Measurements from ENCODE around the gene DRG2. TPM values are rescaled to one million over a fixed set of nuclear protein-coding genes. Genes with fewer than 3 reads are reported as not detected.

Gene DRG2
- total RNA-seq, 1 experiment from 2014 or later: 42.0 TPM

- no peaks in the 10 kb centered on the region for H3K27me3 ChIP-seq (ENCODE audit: control insufficient read depth, insufficient read depth, low read length)
- H3K4me1 ChIP-seq (ENCODE audit: control insufficient read depth, insufficient read depth, low read length): no peaks in the 10 kb centered on the region
- ChIA-PET POLR2A (no interaction called here), CTCF (no interaction called here)
- DNase-seq (ENCODE audit: low read depth, low spot score) (no peak), ATAC-seq (no peak)
- no peaks in the 10 kb centered on the region for H3K36me3 ChIP-seq (ENCODE audit: control insufficient read depth, insufficient read depth, low read length)
- TF ChIP-seq TCF7L2 (IDR thresholded peaks at IDR 0.05; ENCODE audit: low read depth, low read length): no peak
- TF ChIP-seq SIN3A (IDR thresholded peaks at IDR 0.05; ENCODE audit: borderline replicate concordance, insufficient read depth, low read depth, low read length): no peak
- no peak for TF ChIP-seq REST (IDR thresholded peaks at IDR 0.05; ENCODE audit: insufficient read depth in 1 of 2, low read depth in 2 of 2, low read length in 1 of 2)
- no peak for TF ChIP-seq CTCF (IDR thresholded peaks at IDR 0.05)
- no peak for TF ChIP-seq POLR2AphosphoS5 (IDR thresholded peaks at IDR 0.05; ENCODE audit: low read depth, low read length)
- intact Hi-C loops (cut with micrococcal nuclease; ENCODE audit: unreplicated experiment) (no loop called here), in situ Hi-C loops (cut with HindIII; ENCODE audit: low pct_unique_long_range_greater_than_20kb, low sequenced_read_pairs) (no loop called here)
- no TSS peak for BruUV-seq (replicated peaks)
- no peak overlapping the region for H3K27ac ChIP-seq (ENCODE audit: low read length)
- no peak overlapping the region for H3K4me3 ChIP-seq (ENCODE audit: low read depth in 2 of 2, low read length in 2 of 2)
- H3K9me3 ChIP-seq (ENCODE audit: control insufficient read depth, insufficient read depth, low read depth, low read length): no peaks in the 10 kb centered on the region
Observed at GRCh38 chr17:18151290-18151689, 63.5 kb downstream of the DRG2 start.

- no peaks in the 10 kb centered on the region for H3K4me1 ChIP-seq (ENCODE audit: control insufficient read depth, insufficient read depth, low read length)
- CTCF ChIA-PET: no interaction called here
- H3K36me3 ChIP-seq (ENCODE audit: control insufficient read depth, insufficient read depth, low read length): no peaks in the 10 kb centered on the region
- ATAC-seq (no peak), DNase-seq (ENCODE audit: low read depth, low spot score) (no peak)
- H3K27ac ChIP-seq (ENCODE audit: low read length): no peak overlapping the region
- intact Hi-C loops (cut with micrococcal nuclease; ENCODE audit: unreplicated experiment) (no loop called here), in situ Hi-C loops (cut with HindIII; ENCODE audit: low pct_unique_long_range_greater_than_20kb, low sequenced_read_pairs) (no loop called here)
- TF ChIP-seq TCF7L2 (IDR thresholded peaks at IDR 0.05; ENCODE audit: low read depth, low read length) (no peak), POLR2AphosphoS5 (IDR thresholded peaks at IDR 0.05; ENCODE audit: low read depth, low read length) (no peak), REST (IDR thresholded peaks at IDR 0.05; ENCODE audit: insufficient read depth in 1 of 2, low read depth in 2 of 2, low read length in 1 of 2) (no peak), SIN3A (IDR thresholded peaks at IDR 0.05; ENCODE audit: borderline replicate concordance, insufficient read depth, low read depth, low read length) (no peak), CTCF (IDR thresholded peaks at IDR 0.05) (no peak)
- H3K4me3 ChIP-seq (ENCODE audit: low read depth in 2 of 2, low read length in 2 of 2): no peak overlapping the region
- no peaks in the 10 kb centered on the region for H3K27me3 ChIP-seq (ENCODE audit: control insufficient read depth, insufficient read depth, low read length)
- POLR2A ChIA-PET: no interaction called here
- H3K9me3 ChIP-seq (ENCODE audit: control insufficient read depth, insufficient read depth, low read depth, low read length): no peaks in the 10 kb centered on the region
- BruUV-seq (replicated peaks): no TSS peak
Observed at GRCh38 chr17:18155179-18155578, 67.4 kb downstream of the DRG2 start.

Measured in Panc1 (cell line).